ENCODE data around the gene NOP14. TPM values are rescaled to one million over a fixed set of nuclear protein-coding genes. Genes with fewer than 3 reads are reported as not detected.

The NOP14 gene
- total and polyA plus RNA-seq, 2 of the 8 experiments (the other 6 are each of a cell fraction or from before 2014, with no cell fraction given) = 8.6 to 45.3 TPM

- no peak for TF ChIP-seq SIN3A (conservative IDR thresholded peaks at IDR 0.05 in 1 of 2, IDR thresholded peaks at IDR 0.05 in 1 of 2; ENCODE audit: low read depth in 1 of 2, low read length in 2 of 2)
- no peak for TF ChIP-seq CHD7 (IDR thresholded peaks at IDR 0.05; ENCODE audit: insufficient replicate concordance, low read length)
- no peak for TF ChIP-seq KDM5A (IDR thresholded peaks at IDR 0.05; ENCODE audit: low read length)
- TF ChIP-seq EZH2 (IDR thresholded peaks at IDR 0.05; ENCODE audit: low read depth, low read length, severe bottlenecking) = no peak
- TF ChIP-seq, protein P1, sequence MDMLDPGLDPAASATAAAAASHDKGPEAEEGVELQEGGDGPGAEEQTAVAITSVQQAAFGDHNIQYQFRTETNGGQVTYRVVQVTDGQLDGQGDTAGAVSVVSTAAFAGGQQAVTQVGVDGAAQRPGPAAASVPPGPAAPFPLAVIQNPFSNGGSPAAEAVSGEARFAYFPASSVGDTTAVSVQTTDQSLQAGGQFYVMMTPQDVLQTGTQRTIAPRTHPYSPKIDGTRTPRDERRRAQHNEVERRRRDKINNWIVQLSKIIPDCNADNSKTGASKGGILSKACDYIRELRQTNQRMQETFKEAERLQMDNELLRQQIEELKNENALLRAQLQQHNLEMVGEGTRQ (IDR thresholded peaks at IDR 0.05; ENCODE audit: low read length) = no peak
Measured at GRCh38 chr4:2944586-2945526, 18.4 kb downstream of the NOP14 start (continued).
